ENCODE measurements around the gene RTP3.

Gene RTP3

DNA sequence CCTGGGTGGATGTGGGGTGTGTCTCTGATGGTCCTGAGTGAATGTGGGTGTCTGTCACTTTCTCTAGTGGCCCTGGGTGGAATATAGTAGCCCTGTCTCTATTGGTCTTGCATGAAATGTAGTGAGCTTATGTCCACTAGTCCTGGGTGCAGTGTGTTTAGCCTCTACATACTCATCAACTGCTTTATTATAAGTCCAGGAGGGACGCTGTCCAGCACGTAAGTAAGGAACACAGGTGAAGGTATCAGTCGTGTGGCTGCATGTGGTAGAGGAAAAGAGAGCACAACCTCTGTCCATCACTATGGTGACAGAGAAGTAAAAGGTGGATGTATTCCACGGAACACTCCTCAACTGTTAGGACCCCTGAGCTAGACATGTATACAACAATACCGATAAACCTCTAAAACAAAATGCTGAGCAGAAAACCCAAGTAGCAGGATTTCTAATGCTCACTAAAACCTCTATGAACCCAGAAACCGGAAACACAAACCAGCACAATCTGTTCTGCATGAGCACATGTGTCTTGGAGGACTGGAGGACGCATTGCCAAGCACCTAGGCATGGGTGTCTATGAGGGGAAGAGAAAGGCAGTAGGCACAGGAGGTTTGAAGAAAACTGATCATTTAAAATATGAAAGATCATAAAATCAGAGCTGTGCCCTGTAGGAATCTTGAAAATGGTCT is 44.1 kb upstream of the RTP3 start:
- Histone ChIP-seq H3K9ac (ENCODE audit: low read depth, low read length) (no peak overlapping the region), H3K4me3 (ENCODE audit: low read depth in 1 of 2, low read length in 2 of 2) (no peak overlapping the region), H3K9me3 (ENCODE audit: insufficient read depth, low read length, severe bottlenecking) (no peaks in the 10 kb centered on the region), H3K27me3 (ENCODE audit: insufficient read depth, low read length, poor library complexity) (no peaks in the 10 kb centered on the region), H4K20me1 (ENCODE audit: insufficient read depth, low read length) (no peaks in the 10 kb centered on the region), H3K4me1 (ENCODE audit: insufficient read depth, low read length) (peaks cover 23% of the 10 kb centered on the region), H3K79me2 (ENCODE audit: insufficient read depth, low read length) (no peaks in the 10 kb centered on the region), H3K4me2 (ENCODE audit: insufficient read depth, low read length) (no peak overlapping the region), H3K36me3 (ENCODE audit: insufficient read depth, low read length) (no peaks in the 10 kb centered on the region), H2AFZ (ENCODE audit: low read depth, low read length) (no peak overlapping the region), H3K27ac (ENCODE audit: low read length) (no peak overlapping the region)
- TF ChIP-seq EZH2 (IDR thresholded peaks at IDR 0.05; ENCODE audit: borderline replicate concordance, low read depth, low read length, severe bottlenecking): no peak
- TF ChIP-seq, protein P1, sequence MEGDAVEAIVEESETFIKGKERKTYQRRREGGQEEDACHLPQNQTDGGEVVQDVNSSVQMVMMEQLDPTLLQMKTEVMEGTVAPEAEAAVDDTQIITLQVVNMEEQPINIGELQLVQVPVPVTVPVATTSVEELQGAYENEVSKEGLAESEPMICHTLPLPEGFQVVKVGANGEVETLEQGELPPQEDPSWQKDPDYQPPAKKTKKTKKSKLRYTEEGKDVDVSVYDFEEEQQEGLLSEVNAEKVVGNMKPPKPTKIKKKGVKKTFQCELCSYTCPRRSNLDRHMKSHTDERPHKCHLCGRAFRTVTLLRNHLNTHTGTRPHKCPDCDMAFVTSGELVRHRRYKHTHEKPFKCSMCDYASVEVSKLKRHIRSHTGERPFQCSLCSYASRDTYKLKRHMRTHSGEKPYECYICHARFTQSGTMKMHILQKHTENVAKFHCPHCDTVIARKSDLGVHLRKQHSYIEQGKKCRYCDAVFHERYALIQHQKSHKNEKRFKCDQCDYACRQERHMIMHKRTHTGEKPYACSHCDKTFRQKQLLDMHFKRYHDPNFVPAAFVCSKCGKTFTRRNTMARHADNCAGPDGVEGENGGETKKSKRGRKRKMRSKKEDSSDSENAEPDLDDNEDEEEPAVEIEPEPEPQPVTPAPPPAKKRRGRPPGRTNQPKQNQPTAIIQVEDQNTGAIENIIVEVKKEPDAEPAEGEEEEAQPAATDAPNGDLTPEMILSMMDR (IDR thresholded peaks at IDR 0.05; ENCODE audit: borderline replicate concordance, extremely low read depth, low read length, poor library complexity, severe bottlenecking): no peak
- no peak for DNase-seq
- ATAC-seq (ENCODE audit: insufficient read depth, low read depth): peak; percentile 49

GRCh38 chr3:46454209-46454595 is 43.6 kb upstream of the RTP3 start:
- no peak overlapping the region for H3K4me2 ChIP-seq (ENCODE audit: insufficient read depth, low read length)
- peak; percentile 37 for DNase-seq
- TF ChIP-seq, protein P1 (IDR thresholded peaks at IDR 0.05; ENCODE audit: borderline replicate concordance, extremely low read depth, low read length, poor library complexity, severe bottlenecking): no peak
- no peak for TF ChIP-seq EZH2 (IDR thresholded peaks at IDR 0.05; ENCODE audit: borderline replicate concordance, low read depth, low read length, severe bottlenecking)

GRCh38 chr3:46454606-46455005 is 43.2 kb upstream of the RTP3 start:
- Histone ChIP-seq H3K27me3 (ENCODE audit: insufficient read depth, low read length, poor library complexity) (no peaks in the 10 kb centered on the region), H2AFZ (ENCODE audit: low read depth, low read length) (no peak overlapping the region), H3K27ac (ENCODE audit: low read length) (no peak overlapping the region; the same call in 1 of the 2 replicates), H3K4me3 (ENCODE audit: low read depth in 1 of 2, low read length in 2 of 2) (no peak overlapping the region), H3K9me3 (ENCODE audit: insufficient read depth, low read length, severe bottlenecking) (no peaks in the 10 kb centered on the region), H3K79me2 (ENCODE audit: insufficient read depth, low read length) (no peaks in the 10 kb centered on the region), H3K36me3 (ENCODE audit: insufficient read depth, low read length) (no peaks in the 10 kb centered on the region), H3K4me2 (ENCODE audit: insufficient read depth, low read length) (no peak overlapping the region), H4K20me1 (ENCODE audit: insufficient read depth, low read length) (no peaks in the 10 kb centered on the region), H3K4me1 (ENCODE audit: insufficient read depth, low read length) (peaks cover 23% of the 10 kb centered on the region), H3K9ac (ENCODE audit: low read depth, low read length) (no peak overlapping the region)
- TF ChIP-seq, protein P1 (IDR thresholded peaks at IDR 0.05; ENCODE audit: borderline replicate concordance, extremely low read depth, low read length, poor library complexity, severe bottlenecking): no peak
- TF ChIP-seq EZH2 (IDR thresholded peaks at IDR 0.05; ENCODE audit: borderline replicate concordance, low read depth, low read length, severe bottlenecking): no peak
- DNase-seq (no peak), ATAC-seq (ENCODE audit: insufficient read depth, low read depth) (no peak)

More at GRCh38 chr3:46454209-46454595, 43.6 kb upstream of the RTP3 start:
- no peak overlapping the region for H2AFZ ChIP-seq (ENCODE audit: low read depth, low read length)
- no peaks in the 10 kb centered on the region for H3K9me3 ChIP-seq (ENCODE audit: insufficient read depth, low read length, severe bottlenecking)
- H3K27ac ChIP-seq (ENCODE audit: low read length): no peak overlapping the region
- no peaks in the 10 kb centered on the region for H4K20me1 ChIP-seq (ENCODE audit: insufficient read depth, low read length)
- ATAC-seq (ENCODE audit: insufficient read depth, low read depth): peak; percentile 78
- H3K4me1 ChIP-seq (ENCODE audit: insufficient read depth, low read length): peaks cover 23% of the 10 kb centered on the region
- H3K79me2 ChIP-seq (ENCODE audit: insufficient read depth, low read length): no peaks in the 10 kb centered on the region
- H3K27me3 ChIP-seq (ENCODE audit: insufficient read depth, low read length, poor library complexity): no peaks in the 10 kb centered on the region
- no peaks in the 10 kb centered on the region for H3K36me3 ChIP-seq (ENCODE audit: insufficient read depth, low read length)
- no peak overlapping the region for H3K4me3 ChIP-seq (ENCODE audit: low read depth in 1 of 2, low read length in 2 of 2)
- no peak overlapping the region for H3K9ac ChIP-seq (ENCODE audit: low read depth, low read length)

Data from DND-41 (cell line).